NCI-H1417 treated with DMSO at 0.1 percent for 48 hours (cell line): ENCODE results near the gene ANXA10.
"Not testable (repeated sequence)": the region's sequence is repeated elsewhere in the genome, so short reads cannot be mapped to it uniquely, and the experiment has no call there.

Source experiments
- DNase-seq: peaks from one replicate; lab custom pipeline; 2025; lab: John Stamatoyannopoulos, UW

Gene ANXA10

GRCh38 chr4:168119100-168119499 is 26.8 kb downstream of the ANXA10 start:
- DNase-seq: no peak

- DNase-seq: no peak
Observed at GRCh38 chr4:168119890-168120289, 27.6 kb downstream of the ANXA10 start.

- no peak for DNase-seq
Observed at GRCh38 chr4:168120811-168121210, 28.5 kb downstream of the ANXA10 start.

- no peak for DNase-seq
Observed at GRCh38 chr4:168124008-168124641, 31.8 kb downstream of the ANXA10 start.

GRCh38 chr4:168126952-168127351 is 34.6 kb downstream of the ANXA10 start:
- no peak for DNase-seq

- no peak for DNase-seq
Observed at GRCh38 chr4:168128601-168129000, 36.3 kb downstream of the ANXA10 start.

- DNase-seq: no peak
Observed at GRCh38 chr4:168129046-168129772, 36.9 kb downstream of the ANXA10 start.

GRCh38 chr4:168129802-168130201 is 37.5 kb downstream of the ANXA10 start:
- DNase-seq: no peak

GRCh38 chr4:168131196-168131595 is 38.9 kb downstream of the ANXA10 start:
- no peak for DNase-seq

GRCh38 chr4:168134651-168135050 is 42.3 kb downstream of the ANXA10 start:
- no peak for DNase-seq

GRCh38 chr4:168135860-168136259 is 43.5 kb downstream of the ANXA10 start:
- not testable (repeated sequence) for DNase-seq

- not testable (repeated sequence) for DNase-seq
Observed at GRCh38 chr4:168137695-168138094, 45.4 kb downstream of the ANXA10 start.

- no peak for DNase-seq
Observed at GRCh38 chr4:168138143-168138542, 45.8 kb downstream of the ANXA10 start.

- DNase-seq: no peak
Observed at GRCh38 chr4:168139336-168139735, 47.0 kb downstream of the ANXA10 start.

- DNase-seq: no peak
Observed at GRCh38 chr4:168141733-168142132, 49.4 kb downstream of the ANXA10 start.

- DNase-seq: no peak
Observed at GRCh38 chr4:168143601-168144000, 51.3 kb downstream of the ANXA10 start.

- no peak for DNase-seq
Observed at GRCh38 chr4:168150420-168151050, 58.2 kb downstream of the ANXA10 start.

GRCh38 chr4:168151327-168151726 is 59.0 kb downstream of the ANXA10 start:
- DNase-seq: no peak

GRCh38 chr4:168152837-168153500 is 60.6 kb downstream of the ANXA10 start:
- no peak for DNase-seq

- DNase-seq: peak; percentile 2
Observed at GRCh38 chr4:168153596-168154440, 61.5 kb downstream of the ANXA10 start.

GRCh38 chr4:168154546-168155277 is 62.4 kb downstream of the ANXA10 start:
- no peak for DNase-seq
